IPS-15b (cell line): ENCODE data around the gene ARL15.

Experiments used
- H3K27me3 ChIP-seq: one replicate; pipeline ENCODE4 v1.6.1; 2013; ENCODE audit warnings: low read length; ENCODE audit not compliant: control insufficient read depth, insufficient read depth
- H3K36me3 ChIP-seq: one replicate; pipeline ENCODE4 v1.6.1; 2013; ENCODE audit warnings: low read length; ENCODE audit not compliant: control insufficient read depth, insufficient read depth
- H3K4me1 ChIP-seq: one replicate; pipeline ENCODE4 v1.6.1; 2013; ENCODE audit warnings: mild to moderate bottlenecking, low read length; ENCODE audit not compliant: control insufficient read depth, insufficient read depth
- H3K4me3 ChIP-seq: one replicate; pipeline ENCODE4 v1.5.1; 2013; ENCODE audit warnings: low read depth, low read length
- H3K9ac ChIP-seq: one replicate; pipeline ENCODE4 v1.6.1; 2013; ENCODE audit warnings: low read depth, mild to moderate bottlenecking, low read length
- H3K9me3 ChIP-seq: one replicate; pipeline ENCODE4 v1.6.1; 2013; ENCODE audit warnings: mild to moderate bottlenecking, low read length; ENCODE audit not compliant: control insufficient read depth, insufficient read depth

ARL15 gene

DNA sequence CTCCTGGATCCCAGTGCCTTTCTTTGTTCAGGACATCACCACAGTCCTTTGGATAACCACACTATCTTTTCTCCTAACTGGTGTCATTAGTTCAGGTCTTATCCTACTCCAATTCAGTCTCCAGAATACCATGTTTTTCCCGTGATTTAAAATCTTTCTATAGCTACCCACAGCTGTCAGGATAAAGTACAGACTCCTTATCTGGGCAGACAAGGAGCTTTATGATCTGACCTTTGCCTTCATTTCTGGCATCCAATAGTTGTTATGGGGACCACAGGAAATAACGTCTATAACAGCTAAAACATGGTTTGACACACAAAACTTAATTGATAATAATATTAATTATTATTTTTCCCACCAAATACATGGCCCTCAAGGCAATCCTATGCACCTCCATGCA, 125.6 kb downstream of the ARL15 start:
- H3K36me3 ChIP-seq = no peaks in the 10 kb centered on the region
- H3K9ac ChIP-seq = no peak overlapping the region
- H3K27me3 ChIP-seq = no peaks in the 10 kb centered on the region
- H3K9me3 ChIP-seq = no peaks in the 10 kb centered on the region
- peaks cover 3% of the 10 kb centered on the region for H3K4me1 ChIP-seq
- no peak overlapping the region for H3K4me3 ChIP-seq

DNA sequence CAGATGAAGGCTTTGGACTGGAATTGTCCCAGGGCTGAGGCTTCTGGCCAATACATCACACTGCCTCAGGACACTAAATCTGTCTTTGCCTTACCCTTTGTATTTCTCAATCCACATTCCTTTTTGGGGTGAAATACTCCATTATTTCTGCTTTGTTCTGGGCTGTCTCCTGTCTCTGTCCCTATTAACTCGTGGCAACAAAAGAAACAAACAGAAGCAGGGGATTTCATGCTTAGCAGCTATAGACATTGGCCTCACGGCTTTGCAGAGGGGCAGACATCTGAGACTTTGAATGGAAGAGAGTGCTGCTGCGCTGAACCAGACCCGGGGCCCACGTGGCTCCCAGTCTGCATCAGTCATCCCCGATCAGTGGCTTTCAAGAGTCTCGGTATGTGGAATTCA, 129.7 kb downstream of the ARL15 start:
- H3K9me3 ChIP-seq = no peaks in the 10 kb centered on the region
- no peak overlapping the region for H3K4me3 ChIP-seq
- no peaks in the 10 kb centered on the region for H3K4me1 ChIP-seq
- H3K36me3 ChIP-seq = no peaks in the 10 kb centered on the region
- no peaks in the 10 kb centered on the region for H3K27me3 ChIP-seq
- no peak overlapping the region for H3K9ac ChIP-seq

DNA sequence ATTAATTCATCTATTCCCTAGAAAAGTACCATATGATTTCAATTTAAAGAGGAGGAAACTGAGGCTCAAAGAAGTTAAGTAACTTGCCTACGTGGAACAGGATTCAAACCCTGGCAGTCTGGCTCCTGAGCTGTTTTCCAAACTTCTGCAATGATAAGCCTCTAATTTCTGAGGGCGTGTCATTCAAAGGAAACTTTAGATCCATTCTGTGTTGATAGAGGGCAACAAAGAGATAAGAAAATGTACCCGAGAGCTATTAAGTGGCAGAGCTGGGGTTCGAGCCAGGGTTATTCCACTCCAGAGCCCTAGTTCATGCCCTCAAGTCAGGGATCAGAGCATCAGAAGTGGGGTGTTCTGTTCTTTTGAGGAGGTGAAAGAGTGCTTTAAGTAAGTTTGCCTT, 131.4 kb downstream of the ARL15 start:
- no peaks in the 10 kb centered on the region for H3K27me3 ChIP-seq
- no peak overlapping the region for H3K4me3 ChIP-seq
- H3K9ac ChIP-seq = no peak overlapping the region
- no peaks in the 10 kb centered on the region for H3K36me3 ChIP-seq
- no peaks in the 10 kb centered on the region for H3K4me1 ChIP-seq
- H3K9me3 ChIP-seq = no peaks in the 10 kb centered on the region

- no peaks in the 10 kb centered on the region for H3K9me3 ChIP-seq
- H3K36me3 ChIP-seq = no peaks in the 10 kb centered on the region
- H3K27me3 ChIP-seq = no peaks in the 10 kb centered on the region
- H3K9ac ChIP-seq = no peak overlapping the region
- H3K4me1 ChIP-seq = no peaks in the 10 kb centered on the region
- H3K4me3 ChIP-seq = no peak overlapping the region
These were observed 132.2 kb downstream of the ARL15 start for GRCh38 chr5:54178207-54178606.

- no peaks in the 10 kb centered on the region for H3K27me3 ChIP-seq
- H3K9ac ChIP-seq = no peak overlapping the region
- H3K4me3 ChIP-seq = no peak overlapping the region
- H3K4me1 ChIP-seq = no peaks in the 10 kb centered on the region
- H3K36me3 ChIP-seq = no peaks in the 10 kb centered on the region
- no peaks in the 10 kb centered on the region for H3K9me3 ChIP-seq
These were observed 133.3 kb downstream of the ARL15 start for GRCh38 chr5:54177058-54177457.

DNA sequence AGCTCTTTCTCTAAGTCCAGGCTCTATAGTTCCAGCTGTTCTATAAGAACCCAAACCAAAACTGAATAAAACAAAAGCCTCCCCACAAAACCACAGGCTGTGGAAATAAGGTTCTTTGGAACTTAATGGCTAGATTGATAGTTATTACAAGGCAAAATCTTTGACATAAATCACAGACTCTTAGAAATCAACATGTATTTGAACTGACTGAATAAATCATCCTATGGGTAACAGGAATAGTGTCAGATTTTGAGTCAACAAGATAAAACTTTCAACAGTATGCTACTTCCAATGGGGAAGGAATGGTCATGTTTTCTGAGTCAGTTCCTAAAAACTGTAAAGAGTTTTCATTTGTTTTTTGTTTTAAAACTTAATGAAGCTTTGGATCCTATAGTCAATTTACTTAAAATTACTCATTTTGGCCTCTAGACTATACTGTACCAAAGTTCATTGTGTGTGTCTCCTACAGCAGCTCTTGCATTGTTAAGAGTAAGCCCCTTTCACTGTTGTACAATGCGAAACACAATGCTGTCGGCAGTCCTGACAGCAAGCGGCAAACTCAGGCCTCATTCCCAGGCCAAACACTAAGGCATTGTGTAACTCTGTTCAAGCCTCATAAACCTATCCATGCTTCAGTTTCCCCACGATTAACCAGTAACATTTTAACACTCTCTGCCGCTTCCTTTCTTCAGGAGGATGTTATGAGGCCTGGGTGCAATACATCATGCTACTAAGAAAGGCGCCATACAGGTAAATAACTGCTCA, 134.1 kb downstream of the ARL15 start:
- Histone ChIP-seq H3K27me3 (no peaks in the 10 kb centered on the region), H3K4me1 (no peaks in the 10 kb centered on the region), H3K36me3 (no peaks in the 10 kb centered on the region), H3K9ac (no peak overlapping the region), H3K9me3 (no peaks in the 10 kb centered on the region), H3K4me3 (no peak overlapping the region)

DNA sequence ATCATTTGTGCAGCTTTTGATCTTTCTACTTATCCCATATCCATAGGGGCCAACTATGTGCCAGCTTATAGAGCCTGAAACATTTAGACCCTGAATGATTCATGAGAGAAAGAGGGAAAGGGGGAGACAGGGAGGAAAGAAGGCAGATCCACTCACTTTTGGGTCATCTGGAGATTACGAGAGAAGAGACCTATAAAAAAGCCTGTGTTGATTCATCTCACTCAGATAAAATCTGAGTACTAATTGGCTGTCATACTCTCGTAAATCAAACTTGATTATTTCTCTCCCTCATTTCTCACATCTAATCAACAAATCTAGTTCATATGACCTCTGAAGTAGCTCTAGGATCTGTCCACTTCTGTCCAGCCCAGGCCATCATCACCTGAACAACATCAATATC, 137.1 kb downstream of the ARL15 start:
- Histone ChIP-seq H3K9me3 (no peaks in the 10 kb centered on the region), H3K4me1 (no peaks in the 10 kb centered on the region), H3K27me3 (no peaks in the 10 kb centered on the region), H3K9ac (no peak overlapping the region), H3K4me3 (no peak overlapping the region), H3K36me3 (no peaks in the 10 kb centered on the region)

DNA sequence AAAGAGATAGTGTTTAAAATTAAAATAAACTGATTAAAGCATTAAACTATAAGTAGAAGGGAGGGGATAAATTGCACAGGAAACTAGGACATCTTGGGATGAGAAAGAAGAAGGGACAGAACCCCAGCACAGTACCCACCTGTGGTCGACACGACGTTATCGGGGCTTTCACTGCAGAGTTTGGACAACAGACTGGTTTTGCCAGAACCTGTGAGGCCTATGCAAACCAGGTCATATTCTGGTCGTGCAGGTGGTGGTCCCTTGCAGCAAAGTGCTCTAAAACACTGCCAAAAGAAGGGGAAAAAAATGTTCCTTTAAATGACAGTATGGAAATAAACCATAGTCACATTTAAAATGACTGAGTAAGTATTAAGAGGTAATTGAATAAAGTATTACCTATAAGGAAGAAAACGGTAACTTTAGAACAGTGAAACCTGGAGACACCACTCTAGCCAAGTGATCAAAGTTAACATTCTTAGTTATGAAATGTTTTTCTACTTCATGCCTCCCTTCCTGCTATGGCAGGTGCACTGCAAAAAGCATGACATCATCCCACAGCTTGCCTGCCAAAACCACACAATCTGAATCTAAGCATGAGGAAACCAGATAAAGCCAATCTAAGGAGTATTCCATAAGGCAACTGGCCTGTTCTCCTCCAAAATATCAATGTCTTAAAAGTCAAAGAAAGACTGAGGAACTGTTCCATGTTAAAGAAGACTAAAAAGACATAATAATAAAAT, 138.6 kb downstream of the ARL15 start:
- Histone ChIP-seq H3K4me3 (no peak overlapping the region), H3K27me3 (no peaks in the 10 kb centered on the region), H3K4me1 (no peaks in the 10 kb centered on the region), H3K9me3 (no peaks in the 10 kb centered on the region), H3K36me3 (no peaks in the 10 kb centered on the region), H3K9ac (no peak overlapping the region)

DNA sequence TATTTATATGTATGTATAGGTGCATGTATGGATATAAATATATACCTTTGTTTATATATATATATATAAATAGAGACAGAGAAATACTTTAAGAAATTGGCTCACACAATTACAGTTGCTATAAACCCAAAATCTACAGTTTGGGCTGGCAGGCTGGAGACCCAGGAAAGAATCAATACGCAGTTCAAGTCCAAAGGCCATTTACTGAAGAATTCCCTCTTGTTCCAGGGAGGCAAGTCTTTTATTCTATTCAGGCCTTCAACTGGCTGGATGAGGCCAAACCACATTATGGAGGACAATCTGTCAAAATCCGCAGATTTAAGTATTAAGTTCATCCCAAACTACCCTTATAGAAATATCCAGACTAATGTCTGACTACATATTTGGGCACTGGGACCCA, 144.7 kb downstream of the ARL15 start:
- Histone ChIP-seq H3K27me3 (no peaks in the 10 kb centered on the region), H3K4me1 (no peaks in the 10 kb centered on the region), H3K9ac (no peak overlapping the region), H3K9me3 (no peaks in the 10 kb centered on the region), H3K4me3 (no peak overlapping the region), H3K36me3 (no peaks in the 10 kb centered on the region)

- Histone ChIP-seq H3K4me1 (no peaks in the 10 kb centered on the region), H3K36me3 (no peaks in the 10 kb centered on the region), H3K27me3 (no peaks in the 10 kb centered on the region), H3K4me3 (no peak overlapping the region), H3K9ac (no peak overlapping the region), H3K9me3 (no peaks in the 10 kb centered on the region)
These were observed 148.2 kb downstream of the ARL15 start for GRCh38 chr5:54162184-54162583.

GRCh38 chr5:54160329-54160728, 150.0 kb downstream of the ARL15 start:
- H3K9ac ChIP-seq = no peak overlapping the region
- H3K36me3 ChIP-seq = no peaks in the 10 kb centered on the region
- H3K4me3 ChIP-seq = no peak overlapping the region
- no peaks in the 10 kb centered on the region for H3K27me3 ChIP-seq
- H3K4me1 ChIP-seq = no peaks in the 10 kb centered on the region
- H3K9me3 ChIP-seq = no peaks in the 10 kb centered on the region

DNA sequence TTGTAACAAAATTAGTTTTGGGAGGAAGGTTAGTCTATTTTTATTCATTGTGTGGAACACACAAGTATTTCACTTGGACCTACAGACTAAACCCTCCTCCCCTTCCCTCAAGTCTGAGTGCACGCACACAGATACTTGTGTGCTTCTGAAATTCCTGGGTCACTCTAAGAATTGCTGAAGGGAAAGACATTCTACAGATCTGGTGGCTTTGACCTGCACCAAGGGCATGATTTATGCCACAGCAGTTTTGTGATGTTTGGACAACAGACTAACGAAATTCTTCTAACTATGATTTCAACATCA, 150.5 kb downstream of the ARL15 start:
- Histone ChIP-seq H3K27me3 (no peaks in the 10 kb centered on the region), H3K9ac (no peak overlapping the region), H3K9me3 (no peaks in the 10 kb centered on the region), H3K4me1 (no peaks in the 10 kb centered on the region), H3K4me3 (no peak overlapping the region), H3K36me3 (no peaks in the 10 kb centered on the region)
